H9 (cell line): ENCODE measurements around the gene CA11. TPM values are rescaled to one million over a fixed set of nuclear protein-coding genes. Genes with fewer than 3 reads are reported as not detected.
A peak's percentile ranks its signal among the peaks of the same experiment; 100 is the strongest.

Source experiments
- DNase-seq: peaks from one replicate; pipeline ENCODE4 v3.0.0-alpha.2; 2017
- H2AFZ ChIP-seq: one replicate; pipeline ENCODE4 v1.6.1; 2013; ENCODE audit warnings: mild to moderate bottlenecking, low read length, control low read depth, moderate library complexity
- H2AK5ac ChIP-seq: 2 replicates; pipeline ENCODE4 v1.6.1; 2013; ENCODE audit warnings: low read length, control low read depth, mixed read lengths; ENCODE audit not compliant: insufficient read length
- H2BK120ac ChIP-seq: one replicate; pipeline ENCODE4 v1.6.1; 2013; ENCODE audit warnings: low read depth, mild to moderate bottlenecking, low read length, control low read depth, inconsistent platforms; ENCODE audit not compliant: poor library complexity, severe bottlenecking
- H2BK12ac ChIP-seq: 2 replicates; pipeline ENCODE4 v1.6.1; 2013; ENCODE audit warnings: low read length, control low read depth, mixed read lengths, low read depth; ENCODE audit not compliant: insufficient read length
- H2BK15ac ChIP-seq: 2 replicates; pipeline ENCODE4 v1.6.1; 2013; ENCODE audit warnings: low read depth, low read length, control low read depth
- H2BK20ac ChIP-seq: one replicate; pipeline ENCODE4 v1.6.1; 2013; ENCODE audit warnings: low read depth, mild to moderate bottlenecking, low read length, control low read depth, inconsistent platforms; ENCODE audit not compliant: poor library complexity, severe bottlenecking
- H2BK5ac ChIP-seq: 2 replicates; pipeline ENCODE4 v1.6.1; 2013; ENCODE audit warnings: low read length, control low read depth, mixed read lengths; ENCODE audit not compliant: insufficient read length
- H3K14ac ChIP-seq: 2 replicates; pipeline ENCODE4 v1.6.1; 2013; ENCODE audit warnings: low read length, control low read depth; ENCODE audit not compliant: insufficient read depth
- H3K18ac ChIP-seq: 2 replicates; pipeline ENCODE4 v1.6.1; 2013; ENCODE audit warnings: low read depth, mild to moderate bottlenecking, mixed read lengths, low read length, control low read depth; ENCODE audit not compliant: insufficient read length
- H3K23ac ChIP-seq: 2 replicates; pipeline ENCODE4 v1.6.1; 2013; ENCODE audit warnings: low read length, control low read depth, mixed read lengths, low read depth; ENCODE audit not compliant: insufficient read length
- H3K23me2 ChIP-seq: 2 replicates; pipeline ENCODE4 v1.6.1; 2013; ENCODE audit warnings: low read depth, mild to moderate bottlenecking, mixed read lengths, low read length, control low read depth; ENCODE audit not compliant: insufficient read length, poor library complexity, severe bottlenecking
- H3K27ac ChIP-seq: 2 replicates; pipeline ENCODE4 v1.5.1; 2013; ENCODE audit warnings: low read length, control low read depth, mixed read lengths, low read depth; ENCODE audit not compliant: insufficient read length
- H3K27me3 ChIP-seq: 2 replicates; pipeline ENCODE4 v1.6.1; 2013; ENCODE audit warnings: low read length, control low read depth, inconsistent platforms; ENCODE audit not compliant: insufficient read depth
- H3K4ac ChIP-seq: 2 replicates; pipeline ENCODE4 v1.6.1; 2013; ENCODE audit warnings: low read depth, mild to moderate bottlenecking, control low read depth, inconsistent platforms, low read length, moderate library complexity
- H3K4me1 ChIP-seq: 2 replicates; pipeline ENCODE4 v1.6.1; 2013; ENCODE audit warnings: low read length, control low read depth, inconsistent platforms; ENCODE audit not compliant: insufficient read depth
- H3K4me2 ChIP-seq: 2 replicates; pipeline ENCODE4 v1.6.1; 2013; ENCODE audit warnings: low read length, control low read depth, mixed read lengths; ENCODE audit not compliant: insufficient read length, insufficient read depth
- H3K56ac ChIP-seq: 2 replicates; pipeline ENCODE4 v1.6.1; 2013; ENCODE audit warnings: low read depth, mild to moderate bottlenecking, mixed read lengths, low read length, control low read depth; ENCODE audit not compliant: insufficient read length
- H3K79me1 ChIP-seq: 2 replicates; pipeline ENCODE4 v1.6.1; 2013; ENCODE audit warnings: low read depth, mild to moderate bottlenecking, moderate library complexity, low read length, control low read depth, inconsistent platforms; ENCODE audit not compliant: insufficient read depth, poor library complexity, severe bottlenecking
- H3K79me2 ChIP-seq: 2 replicates; pipeline ENCODE4 v1.6.1; 2013; ENCODE audit warnings: low read length, control low read depth, inconsistent platforms; ENCODE audit not compliant: insufficient read depth
- H3K9ac ChIP-seq: 2 replicates; pipeline ENCODE4 v1.6.1; 2013; ENCODE audit warnings: low read length, control low read depth, mixed read lengths; ENCODE audit not compliant: insufficient read length; ENCODE audit errors: extremely low read depth
- H3K9me3 ChIP-seq: one replicate; pipeline ENCODE4 v1.6.1; 2013; ENCODE audit warnings: low read depth, low read length, inconsistent platforms; ENCODE audit not compliant: control insufficient read depth
- H3T11ph ChIP-seq: one replicate; pipeline ENCODE4 v1.6.1; 2013; ENCODE audit warnings: mild to moderate bottlenecking, low read length, control low read depth, inconsistent platforms
- H4K20me1 ChIP-seq: one replicate; pipeline ENCODE4 v1.6.1; 2013; ENCODE audit not compliant: control insufficient read depth, insufficient read length, insufficient read depth
- H4K5ac ChIP-seq: 2 replicates; pipeline ENCODE4 v1.6.1; 2013; ENCODE audit warnings: low read depth, mild to moderate bottlenecking, mixed read lengths, low read length, control low read depth; ENCODE audit not compliant: insufficient read length
- H4K8ac ChIP-seq: replicated peaks from 2 replicates; pipeline ENCODE4 v1.6.1; 2013; ENCODE audit warnings: low read length, control low read depth, mixed read lengths, low read depth; ENCODE audit not compliant: insufficient read length
- H4K91ac ChIP-seq: 2 replicates; pipeline ENCODE4 v1.6.1; 2013; ENCODE audit warnings: low read depth, mild to moderate bottlenecking, moderate library complexity, mixed read lengths, low read length, control low read depth; ENCODE audit not compliant: insufficient read length
- H3K27ac Mint-ChIP-seq, 3 experiments: 2 replicates in 2 of 3; 3 replicates in 1 of 3; pipeline ENCODE4 v1.8.0; 2020 to 2021; ENCODE audit warnings: mixed read lengths in 3 of 3, mild to moderate bottlenecking in 1 of 3, moderate library complexity in 1 of 3
- H3K27me3 Mint-ChIP-seq: 2 replicates; pipeline ENCODE4 v1.8.0; 2021; ENCODE audit warnings: low read depth, mild to moderate bottlenecking, moderate library complexity, mixed read lengths
- H3K36me3 Mint-ChIP-seq, 3 experiments: 2 replicates in 2 of 3; 3 replicates in 1 of 3; pipeline ENCODE4 v1.8.0; 2020 to 2021; ENCODE audit warnings: low read depth in 3 of 3, mixed read lengths in 3 of 3; ENCODE audit not compliant: insufficient read depth in 1 of 3
- H3K4me1 Mint-ChIP-seq, 2 experiments: 2 replicates each; pipeline ENCODE4 v1.8.0; 2020; ENCODE audit warnings: mixed read lengths in 2 of 2
- H3K4me3 Mint-ChIP-seq, 2 experiments: 2 replicates in 1 of 2; 3 replicates in 1 of 2; pipeline ENCODE4 v1.8.0; 2020 to 2021; ENCODE audit warnings: mild to moderate bottlenecking in 2 of 2, mixed read lengths in 2 of 2, moderate library complexity in 1 of 2
- H3K9me3 Mint-ChIP-seq, 2 experiments: 2 replicates in 1 of 2; 3 replicates in 1 of 2; pipeline ENCODE4 v1.8.0; 2020; ENCODE audit warnings: mild to moderate bottlenecking in 2 of 2, mixed read lengths in 2 of 2, moderate library complexity in 1 of 2
- CTCF ChIP-seq: fragments of 200-600 bp; sonication (generic); conservative IDR thresholded peaks from 3 replicates; pipeline ENCODE4 v1.8.0; 2021; ENCODE audit warnings: antibody characterized with exemption, mild to moderate bottlenecking
- WGBS: extraction: QIAGEN DNeasy Blood & Tissue Kit; methylation state at CpG from one replicate; pipeline ENCODE4 v1.1.7; 2013; ENCODE audit warnings: missing lambda C conversion rate, low lambda C conversion rate, mixed read lengths; ENCODE audit not compliant: insufficient read length; ENCODE audit errors: extremely low coverage; 5-methylcytosine and 5-hydroxymethylcytosine counted together
- total RNA-seq: library from RNA; stranded (reverse); gene quantifications from 2 replicates; pipeline ENCODE4 v1.2.1, GENCODE V29; 2021

CA11 gene
- total RNA-seq, 1 experiment from 2014 or later: 107 TPM

- Histone ChIP-seq H3K79me1 (peaks cover 4% of the 10 kb centered on the region), H3K79me2 (peaks cover 18% of the 10 kb centered on the region), H4K8ac (no peak within 1 kb of the TSS), H2AK5ac (no peak within 1 kb of the TSS), H3K9ac (peak within 1 kb of the TSS; percentile 5), H4K20me1 (no peaks in the 10 kb centered on the region), H2BK120ac (no peak within 1 kb of the TSS), H3K4me2 (peak within 1 kb of the TSS; percentile 21), H3K4me1 (peaks cover 3% of the 10 kb centered on the region; the same call in 1 of the 2 replicates), H3K4ac (no peak within 1 kb of the TSS), H3K9me3 (no peaks in the 10 kb centered on the region), H2BK15ac (no peak within 1 kb of the TSS), H4K91ac (no peak within 1 kb of the TSS), H2BK20ac (no peak within 1 kb of the TSS), H3K23ac (no peak within 1 kb of the TSS), H2BK12ac (no peak within 1 kb of the TSS), H3T11ph (no peak within 1 kb of the TSS), H2BK5ac (no peak within 1 kb of the TSS), H4K5ac (no peak within 1 kb of the TSS), H3K56ac (no peak within 1 kb of the TSS), H3K27me3 (no peaks in the 10 kb centered on the region), H3K18ac (peak within 1 kb of the TSS; percentile 19), H3K23me2 (peaks cover 8% of the 10 kb centered on the region), H2AFZ (no peak within 1 kb of the TSS), H3K14ac (peak within 1 kb of the TSS; percentile 44), H3K27ac (peak within 1 kb of the TSS; percentile 47)
- H3K9me3 Mint-ChIP-seq: no peaks in the 10 kb centered on the region; a peak in 1 of 5 replicates
- peak; percentile 94 for DNase-seq
- TF ChIP-seq CTCF: no peak
- peak within 1 kb of the TSS; percentile 96 to 98 (median 97) for H3K27ac Mint-ChIP-seq
- peaks cover 32 to 48% of the 10 kb centered on the region in 2 experiments for H3K4me1 Mint-ChIP-seq
- H3K36me3 Mint-ChIP-seq: peaks cover 36 to 56% (median 50%) of the 10 kb centered on the region in 3 experiments
- no peaks in the 10 kb centered on the region; the same call in 1 of the 2 replicates for H3K27me3 Mint-ChIP-seq
- peak within 1 kb of the TSS; percentile 42 to 68 for H3K4me3 Mint-ChIP-seq
- WGBS: no CpG with 5 or more reads among the region's 31 CpGs
Observed at GRCh38 chr19:48614436-48615230, 31.4 kb downstream of the CA11 start, which contains the start of gene FAM83E. Gene FAM83E, minus strand, starts transcription at chr19:48615076. Its CDS starts 1,704 bp downstream, at chr19:48613372.
